Right lung (tissue), 5 donors: ENCODE data around the gene MEF2B. TPM values are rescaled to one million over a fixed set of nuclear protein-coding genes. Genes with fewer than 3 reads are reported as not detected.
"Not testable (repeated sequence)": the region's sequence is repeated elsewhere in the genome, so short reads cannot be mapped to it uniquely, and the experiment has no call there.

ENCODE experiments used
- DNase-seq, 2 donors: peaks; one replicate each; pipeline ENCODE4 v3.0.0-alpha.2; 2013
- polyA plus RNA-seq, 5 donors: library from polyadenylated mRNA; unstranded; fragments of 120-200 nt; gene quantifications; one replicate each; pipeline versions ENCODE4 v1.2.1 to v1.2.3, GENCODE V29; 2013; ENCODE audit warnings: inconsistent platforms in 1 of 5, low replicate concordance in 1 of 5; ENCODE audit not compliant: insufficient read length in 5 of 5, insufficient read depth in 1 of 5

MEF2B gene
- polyA plus RNA-seq, 5 donors: 1.5 to 3.6 (median 3.5) TPM

GRCh38 chr19:19193926-19194325 is 23.9 kb upstream of the MEF2B start:
- no peak for DNase-seq

- DNase-seq: no peak
Observed at GRCh38 chr19:19192910-19193423, 22.9 kb upstream of the MEF2B start.

- DNase-seq: peak; percentile 100
Observed at GRCh38 chr19:19192078-19192882, 22.2 kb upstream of the MEF2B start, which contains the start of the genes BORCS8 and RFXANK. TSS of gene BORCS8 (minus strand) at chr19:19192152. CDS start at chr19:19192117, 35 bp downstream. TSS of gene RFXANK (plus strand) at chr19:19192258. CDS start at chr19:19193947, 1,689 bp downstream.

GRCh38 chr19:19191768-19192077 is 21.7 kb upstream of the MEF2B start:
- DNase-seq: no peak

GRCh38 chr19:19186742-19187141 is 16.7 kb upstream of the MEF2B start:
- DNase-seq: no peak

GRCh38 chr19:19185853-19186740 is 16.0 kb upstream of the MEF2B start:
- no peak for DNase-seq

- no peak for DNase-seq
Observed at GRCh38 chr19:19181488-19181998, 11.5 kb upstream of the MEF2B start.

GRCh38 chr19:19179548-19180441 is 9.7 kb upstream of the MEF2B start:
- DNase-seq: no peak

GRCh38 chr19:19176950-19177349 is 6.9 kb upstream of the MEF2B start:
- no peak for DNase-seq

GRCh38 chr19:19173243-19173642 is 3.2 kb upstream of the MEF2B start:
- DNase-seq: not testable (repeated sequence)

- DNase-seq: no peak
Observed at GRCh38 chr19:19171821-19172532, 1.9 kb upstream of the MEF2B start.

- DNase-seq: no peak
Observed at GRCh38 chr19:19170873-19171672, 1.0 kb upstream of the MEF2B start.

GRCh38 chr19:19169236-19170052 is 619 bp downstream of the MEF2B start:
- no peak for DNase-seq

GRCh38 chr19:19167612-19168011 is 2.5 kb downstream of the MEF2B start:
- DNase-seq: no peak

- no peak for DNase-seq
Observed at GRCh38 chr19:19165396-19165795, 4.7 kb downstream of the MEF2B start.

- no peak for DNase-seq
Observed at GRCh38 chr19:19162495-19162894, 7.6 kb downstream of the MEF2B start.

- DNase-seq: no peak
Observed at GRCh38 chr19:19160461-19161035, 9.5 kb downstream of the MEF2B start.

- no peak for DNase-seq
Observed at GRCh38 chr19:19159534-19159933, 10.5 kb downstream of the MEF2B start.
